Uterus (tissue), 2 donors: Measurements from ENCODE around the gene PTPRF.

Experiments
- POLR2A ChIP-seq, 2 donors: fragments of 450-650 bp; IDR thresholded peaks; one replicate each; pipeline ENCODE4 v1.6.1; 2016; ENCODE audit warnings: antibody characterized with exemption in 2 of 2, mild to moderate bottlenecking in 1 of 2, moderate library complexity in 1 of 2
- TF ChIP-seq, protein P1 (sequence below), 4 experiments: fragments of 200-600 bp in 2 of 4; fragments of 450-650 bp in 2 of 4; sonication (generic) in 2 of 4; IDR thresholded peaks; one replicate each; pipeline ENCODE4 v1.5.1; 2016 to 2019; ENCODE audit warnings: antibody characterized with exemption in 4 of 4, mild to moderate bottlenecking in 2 of 4, moderate library complexity in 1 of 4

DNA sequence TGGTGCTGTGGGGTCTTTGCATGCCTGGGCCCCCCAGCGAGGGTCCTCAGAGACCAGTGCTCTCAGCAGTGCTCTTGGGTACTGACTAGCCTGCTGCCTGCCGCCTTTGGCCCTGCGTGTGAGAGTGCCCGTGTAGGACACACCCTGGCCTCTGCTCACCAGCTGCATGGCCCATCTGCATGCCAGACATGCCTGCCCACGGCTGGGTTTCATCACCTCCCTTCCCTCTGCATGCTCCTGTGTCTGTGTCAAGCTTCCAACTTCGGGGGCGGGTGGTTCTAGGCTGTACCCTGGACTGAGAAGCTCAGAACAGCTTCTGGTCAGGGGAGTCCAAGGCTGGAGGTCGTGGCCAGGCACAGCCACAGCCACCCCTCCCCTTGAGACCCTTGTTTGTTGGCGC lies 56.9 kb downstream of the PTPRF start:
- TF ChIP-seq, protein P1, sequence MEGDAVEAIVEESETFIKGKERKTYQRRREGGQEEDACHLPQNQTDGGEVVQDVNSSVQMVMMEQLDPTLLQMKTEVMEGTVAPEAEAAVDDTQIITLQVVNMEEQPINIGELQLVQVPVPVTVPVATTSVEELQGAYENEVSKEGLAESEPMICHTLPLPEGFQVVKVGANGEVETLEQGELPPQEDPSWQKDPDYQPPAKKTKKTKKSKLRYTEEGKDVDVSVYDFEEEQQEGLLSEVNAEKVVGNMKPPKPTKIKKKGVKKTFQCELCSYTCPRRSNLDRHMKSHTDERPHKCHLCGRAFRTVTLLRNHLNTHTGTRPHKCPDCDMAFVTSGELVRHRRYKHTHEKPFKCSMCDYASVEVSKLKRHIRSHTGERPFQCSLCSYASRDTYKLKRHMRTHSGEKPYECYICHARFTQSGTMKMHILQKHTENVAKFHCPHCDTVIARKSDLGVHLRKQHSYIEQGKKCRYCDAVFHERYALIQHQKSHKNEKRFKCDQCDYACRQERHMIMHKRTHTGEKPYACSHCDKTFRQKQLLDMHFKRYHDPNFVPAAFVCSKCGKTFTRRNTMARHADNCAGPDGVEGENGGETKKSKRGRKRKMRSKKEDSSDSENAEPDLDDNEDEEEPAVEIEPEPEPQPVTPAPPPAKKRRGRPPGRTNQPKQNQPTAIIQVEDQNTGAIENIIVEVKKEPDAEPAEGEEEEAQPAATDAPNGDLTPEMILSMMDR (IDR thresholded peaks at IDR 0.05) = no peak
- TF ChIP-seq POLR2A (IDR thresholded peaks at IDR 0.05) = no peak
